Measurements from ENCODE around the gene PLA2G3.

PLA2G3 gene

DNA sequence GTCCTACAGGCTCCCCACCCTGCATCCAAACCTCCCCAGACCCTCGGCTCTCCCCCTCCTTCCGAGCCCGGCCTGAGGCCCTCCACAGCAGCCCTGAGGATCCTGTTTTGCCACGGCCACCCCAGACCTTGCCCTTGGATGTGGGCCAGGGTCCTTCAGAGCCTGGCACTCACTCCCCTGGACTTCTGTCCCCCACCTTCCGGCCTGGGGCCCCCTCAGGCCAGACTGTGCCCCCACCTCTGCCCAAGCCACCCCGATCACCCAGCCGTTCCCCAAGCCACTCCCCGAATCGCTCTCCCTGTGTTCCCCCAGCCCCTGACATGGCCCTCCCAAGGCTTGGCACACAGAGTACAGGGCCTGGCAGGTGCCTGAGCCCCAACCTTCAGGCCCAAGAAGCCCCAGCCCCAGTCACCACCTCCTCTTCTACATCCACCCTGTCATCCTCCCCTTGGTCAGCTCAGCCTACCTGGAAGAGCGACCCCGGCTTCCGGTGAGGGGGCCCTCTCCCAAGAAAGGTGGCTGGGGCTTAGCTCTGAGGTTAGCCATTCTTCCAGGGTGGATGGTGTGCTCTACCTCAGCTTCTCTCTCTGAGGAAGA is 14.7 kb downstream of the PLA2G3 start:
- H4K20me1 ChIP-seq (ENCODE audit: insufficient read depth, low read length), result no peaks in the 10 kb centered on the region
- DNase-seq (no peak), ATAC-seq (ENCODE audit: insufficient read depth, low read depth) (no peak)
- H3K9me3 ChIP-seq (ENCODE audit: insufficient read depth, low read length, severe bottlenecking), result no peaks in the 10 kb centered on the region
- H3K36me3 ChIP-seq (ENCODE audit: insufficient read depth, low read length), result no peaks in the 10 kb centered on the region
- no peak for TF ChIP-seq EZH2 (IDR thresholded peaks at IDR 0.05; ENCODE audit: borderline replicate concordance, low read depth, low read length, severe bottlenecking)
- TF ChIP-seq, protein P1, sequence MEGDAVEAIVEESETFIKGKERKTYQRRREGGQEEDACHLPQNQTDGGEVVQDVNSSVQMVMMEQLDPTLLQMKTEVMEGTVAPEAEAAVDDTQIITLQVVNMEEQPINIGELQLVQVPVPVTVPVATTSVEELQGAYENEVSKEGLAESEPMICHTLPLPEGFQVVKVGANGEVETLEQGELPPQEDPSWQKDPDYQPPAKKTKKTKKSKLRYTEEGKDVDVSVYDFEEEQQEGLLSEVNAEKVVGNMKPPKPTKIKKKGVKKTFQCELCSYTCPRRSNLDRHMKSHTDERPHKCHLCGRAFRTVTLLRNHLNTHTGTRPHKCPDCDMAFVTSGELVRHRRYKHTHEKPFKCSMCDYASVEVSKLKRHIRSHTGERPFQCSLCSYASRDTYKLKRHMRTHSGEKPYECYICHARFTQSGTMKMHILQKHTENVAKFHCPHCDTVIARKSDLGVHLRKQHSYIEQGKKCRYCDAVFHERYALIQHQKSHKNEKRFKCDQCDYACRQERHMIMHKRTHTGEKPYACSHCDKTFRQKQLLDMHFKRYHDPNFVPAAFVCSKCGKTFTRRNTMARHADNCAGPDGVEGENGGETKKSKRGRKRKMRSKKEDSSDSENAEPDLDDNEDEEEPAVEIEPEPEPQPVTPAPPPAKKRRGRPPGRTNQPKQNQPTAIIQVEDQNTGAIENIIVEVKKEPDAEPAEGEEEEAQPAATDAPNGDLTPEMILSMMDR (IDR thresholded peaks at IDR 0.05; ENCODE audit: borderline replicate concordance, extremely low read depth, low read length, poor library complexity, severe bottlenecking), result no peak
- H3K9ac ChIP-seq (ENCODE audit: low read depth, low read length), result no peak overlapping the region
- H3K4me2 ChIP-seq (ENCODE audit: insufficient read depth, low read length), result no peak overlapping the region
- H3K27ac ChIP-seq (ENCODE audit: low read length), result no peak overlapping the region
- no peak overlapping the region for H2AFZ ChIP-seq (ENCODE audit: low read depth, low read length)
- H3K79me2 ChIP-seq (ENCODE audit: insufficient read depth, low read length), result no peaks in the 10 kb centered on the region
- no peaks in the 10 kb centered on the region for H3K4me1 ChIP-seq (ENCODE audit: insufficient read depth, low read length)
- no peak overlapping the region for H3K4me3 ChIP-seq (ENCODE audit: low read depth in 1 of 2, low read length in 2 of 2)
- H3K27me3 ChIP-seq (ENCODE audit: insufficient read depth, low read length, poor library complexity), result no peaks in the 10 kb centered on the region

DNA sequence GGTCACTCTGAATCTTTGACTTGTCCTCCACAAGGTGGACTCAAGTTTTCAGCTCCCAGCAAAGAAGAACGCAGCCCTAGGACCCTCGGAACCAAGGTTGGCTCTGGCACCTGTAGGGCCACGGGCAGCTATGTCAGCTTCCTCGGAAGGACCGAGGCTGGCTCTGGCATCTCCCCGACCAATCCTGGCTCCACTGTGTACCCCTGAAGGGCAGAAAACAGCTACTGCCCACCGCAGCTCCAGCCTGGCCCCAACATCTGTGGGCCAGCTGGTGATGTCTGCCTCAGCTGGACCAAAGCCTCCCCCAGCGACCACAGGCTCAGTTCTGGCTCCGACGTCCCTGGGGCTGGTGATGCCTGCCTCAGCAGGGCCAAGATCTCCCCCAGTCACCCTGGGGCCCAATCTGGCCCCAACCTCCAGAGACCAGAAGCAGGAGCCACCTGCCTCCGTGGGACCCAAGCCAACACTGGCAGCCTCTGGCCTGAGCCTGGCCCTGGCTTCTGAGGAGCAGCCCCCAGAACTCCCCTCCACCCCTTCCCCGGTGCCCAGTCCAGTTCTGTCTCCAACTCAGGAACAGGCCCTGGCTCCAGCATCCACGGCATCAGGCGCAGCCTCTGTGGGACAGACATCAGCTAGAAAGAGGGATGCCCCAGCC is 15.4 kb downstream of the PLA2G3 start:
- DNase-seq, result no peak
- no peak overlapping the region for H3K4me3 ChIP-seq (ENCODE audit: low read depth in 1 of 2, low read length in 2 of 2)
- no peak overlapping the region for H3K9ac ChIP-seq (ENCODE audit: low read depth, low read length)
- no peak overlapping the region for H3K4me2 ChIP-seq (ENCODE audit: insufficient read depth, low read length)
- no peak for TF ChIP-seq EZH2 (IDR thresholded peaks at IDR 0.05; ENCODE audit: borderline replicate concordance, low read depth, low read length, severe bottlenecking)
- TF ChIP-seq, protein P1 (IDR thresholded peaks at IDR 0.05; ENCODE audit: borderline replicate concordance, extremely low read depth, low read length, poor library complexity, severe bottlenecking), result no peak
- no peaks in the 10 kb centered on the region for H3K9me3 ChIP-seq (ENCODE audit: insufficient read depth, low read length, severe bottlenecking)
- no peaks in the 10 kb centered on the region for H4K20me1 ChIP-seq (ENCODE audit: insufficient read depth, low read length)
- H2AFZ ChIP-seq (ENCODE audit: low read depth, low read length), result no peak overlapping the region
- H3K27ac ChIP-seq (ENCODE audit: low read length), result no peak overlapping the region
- no peaks in the 10 kb centered on the region for H3K79me2 ChIP-seq (ENCODE audit: insufficient read depth, low read length)
- no peaks in the 10 kb centered on the region for H3K27me3 ChIP-seq (ENCODE audit: insufficient read depth, low read length, poor library complexity)
- H3K36me3 ChIP-seq (ENCODE audit: insufficient read depth, low read length), result no peaks in the 10 kb centered on the region
- H3K4me1 ChIP-seq (ENCODE audit: insufficient read depth, low read length), result no peaks in the 10 kb centered on the region
- no peak for ATAC-seq (ENCODE audit: insufficient read depth, low read depth)

DNA sequence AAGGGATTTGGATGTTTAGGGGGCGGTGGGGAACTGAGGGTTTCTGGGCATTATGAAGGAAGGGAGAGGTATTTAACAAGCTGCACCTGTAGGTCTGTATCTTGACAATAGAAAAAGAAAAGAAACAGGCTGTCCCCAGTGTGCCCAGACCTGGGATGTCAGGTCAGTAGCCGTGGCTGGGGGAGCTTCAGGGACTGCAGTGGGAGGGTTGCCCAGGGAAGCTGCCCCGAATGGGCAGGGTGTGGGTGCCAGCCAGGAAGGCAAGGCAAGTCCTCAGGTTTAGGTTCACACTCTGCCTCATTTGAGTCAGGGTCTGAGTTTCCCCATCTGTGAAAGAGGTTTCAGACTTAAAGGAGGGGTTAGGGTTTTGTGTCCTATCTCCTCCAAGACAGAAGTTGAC is 16.0 kb downstream of the PLA2G3 start:
- no peaks in the 10 kb centered on the region for H3K36me3 ChIP-seq (ENCODE audit: insufficient read depth, low read length)
- DNase-seq (no peak), ATAC-seq (ENCODE audit: insufficient read depth, low read depth) (no peak)
- no peaks in the 10 kb centered on the region for H3K79me2 ChIP-seq (ENCODE audit: insufficient read depth, low read length)
- H3K9me3 ChIP-seq (ENCODE audit: insufficient read depth, low read length, severe bottlenecking), result no peaks in the 10 kb centered on the region
- H3K4me3 ChIP-seq (ENCODE audit: low read depth in 1 of 2, low read length in 2 of 2), result no peak overlapping the region
- no peaks in the 10 kb centered on the region for H3K4me1 ChIP-seq (ENCODE audit: insufficient read depth, low read length)
- H4K20me1 ChIP-seq (ENCODE audit: insufficient read depth, low read length), result no peaks in the 10 kb centered on the region
- no peak overlapping the region for H3K9ac ChIP-seq (ENCODE audit: low read depth, low read length)
- no peak overlapping the region for H3K27ac ChIP-seq (ENCODE audit: low read length)
- no peak for TF ChIP-seq EZH2 (IDR thresholded peaks at IDR 0.05; ENCODE audit: borderline replicate concordance, low read depth, low read length, severe bottlenecking)
- TF ChIP-seq, protein P1 (IDR thresholded peaks at IDR 0.05; ENCODE audit: borderline replicate concordance, extremely low read depth, low read length, poor library complexity, severe bottlenecking), result no peak
- no peak overlapping the region for H2AFZ ChIP-seq (ENCODE audit: low read depth, low read length)
- no peak overlapping the region for H3K4me2 ChIP-seq (ENCODE audit: insufficient read depth, low read length)
- H3K27me3 ChIP-seq (ENCODE audit: insufficient read depth, low read length, poor library complexity), result no peaks in the 10 kb centered on the region

Data from DND-41 (cell line).